Stimulated activated CD8-positive, alpha-beta memory T cell treated with anti-CD3 and anti-CD28 coated beads, Interleukin-15, amount 100 ng/mL, for 48 hours (primary cell): ENCODE data around the gene ALDH8A1.

ENCODE experiments used
- DNase-seq, 2 donors: peaks; one replicate each; pipeline ENCODE4 v3.0.0-alpha.2; 2020; ENCODE audit warnings: low read depth in 2 of 2

Gene ALDH8A1

GRCh38 chr6:134950482-134950881, 581 bp upstream of the ALDH8A1 start:
- DNase-seq, result no peak

DNA sequence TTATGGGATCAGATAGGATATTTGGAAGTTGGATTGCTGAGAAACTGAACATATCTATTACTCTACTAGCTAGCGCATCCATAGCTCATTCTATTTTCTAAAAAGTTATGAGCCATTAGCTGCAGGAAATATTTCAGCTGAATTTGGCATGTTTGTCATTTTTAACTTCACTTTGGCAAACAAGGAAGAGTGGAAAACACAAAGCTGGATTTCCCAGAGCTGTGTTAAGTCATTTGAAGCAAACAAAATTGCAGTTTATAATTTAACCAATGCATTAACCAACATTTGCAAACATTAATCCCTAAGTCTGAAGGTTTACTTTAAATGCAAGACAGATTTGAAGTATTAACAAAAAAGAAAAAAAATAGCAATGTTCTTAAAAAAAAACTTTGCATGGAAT, 1.2 kb downstream of the ALDH8A1 start:
- DNase-seq, result no peak

GRCh38 chr6:134948142-134948541, 1.8 kb downstream of the ALDH8A1 start:
- DNase-seq, result no peak

GRCh38 chr6:134945045-134945444, 4.9 kb downstream of the ALDH8A1 start:
- DNase-seq, result no peak

- no peak for DNase-seq
Measured at GRCh38 chr6:134943522-134944111, 6.3 kb downstream of the ALDH8A1 start.

DNA sequence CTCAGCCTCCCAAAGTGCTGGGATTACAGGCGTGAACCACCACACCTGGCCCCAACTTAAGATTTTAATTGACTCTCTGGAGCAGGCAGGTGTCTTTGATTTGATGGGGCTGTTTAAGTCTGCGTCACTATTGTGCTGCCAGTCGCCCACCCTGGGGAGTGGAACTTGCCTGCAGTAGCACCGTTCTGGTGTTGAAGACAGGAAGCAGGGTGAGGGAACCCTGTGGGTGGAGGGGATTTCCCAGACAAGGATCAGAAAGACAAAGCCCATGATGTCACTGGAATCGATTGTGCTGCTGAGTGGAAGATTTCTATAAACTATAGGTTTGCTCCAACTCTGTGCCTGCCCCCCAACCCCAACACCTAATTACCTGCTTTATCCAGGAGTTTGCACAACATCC, 11.0 kb downstream of the ALDH8A1 start:
- DNase-seq, result peak; percentile 55 to 67

DNA sequence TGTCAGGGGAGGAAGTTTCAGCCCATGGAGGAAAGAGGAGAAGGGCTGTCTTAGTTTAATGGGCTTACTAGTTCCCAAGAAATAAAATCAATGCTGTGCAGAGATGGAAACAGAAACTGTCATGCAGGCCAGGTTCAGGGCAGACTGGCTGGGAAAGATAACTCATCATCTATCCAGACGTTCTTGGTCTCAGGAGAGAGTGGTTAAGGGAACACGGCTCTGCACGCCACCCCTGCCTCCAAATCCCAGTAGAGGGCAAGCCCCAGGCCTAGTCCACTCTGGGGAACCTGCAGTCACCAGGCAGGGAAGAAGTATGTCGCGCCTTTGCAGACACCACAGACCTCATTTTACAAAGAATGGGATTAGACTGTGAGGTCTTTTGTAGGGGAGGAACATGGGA, 12.5 kb downstream of the ALDH8A1 start:
- no peak for DNase-seq

- no peak for DNase-seq
Measured at GRCh38 chr6:134936931-134937330, 13.0 kb downstream of the ALDH8A1 start.

DNA sequence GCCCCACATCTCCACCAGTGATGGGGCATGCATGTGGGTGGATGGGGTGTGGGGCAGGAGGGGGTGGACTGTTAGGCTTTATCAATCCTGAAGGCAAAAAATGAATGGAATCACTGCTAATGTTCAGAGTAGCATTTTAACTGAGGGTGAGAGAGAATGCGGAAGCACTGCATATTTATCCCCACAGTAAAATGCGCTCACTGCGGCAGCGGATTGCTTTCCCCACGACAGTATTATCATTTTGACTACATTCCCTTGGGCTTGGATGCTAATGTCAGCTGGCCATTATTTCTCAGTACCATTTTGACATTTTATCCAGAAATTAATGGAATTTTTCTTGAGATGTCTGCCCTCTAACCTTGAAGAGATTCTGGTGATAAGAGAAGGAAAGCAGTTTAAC, 13.4 kb downstream of the ALDH8A1 start:
- DNase-seq, result no peak

DNA sequence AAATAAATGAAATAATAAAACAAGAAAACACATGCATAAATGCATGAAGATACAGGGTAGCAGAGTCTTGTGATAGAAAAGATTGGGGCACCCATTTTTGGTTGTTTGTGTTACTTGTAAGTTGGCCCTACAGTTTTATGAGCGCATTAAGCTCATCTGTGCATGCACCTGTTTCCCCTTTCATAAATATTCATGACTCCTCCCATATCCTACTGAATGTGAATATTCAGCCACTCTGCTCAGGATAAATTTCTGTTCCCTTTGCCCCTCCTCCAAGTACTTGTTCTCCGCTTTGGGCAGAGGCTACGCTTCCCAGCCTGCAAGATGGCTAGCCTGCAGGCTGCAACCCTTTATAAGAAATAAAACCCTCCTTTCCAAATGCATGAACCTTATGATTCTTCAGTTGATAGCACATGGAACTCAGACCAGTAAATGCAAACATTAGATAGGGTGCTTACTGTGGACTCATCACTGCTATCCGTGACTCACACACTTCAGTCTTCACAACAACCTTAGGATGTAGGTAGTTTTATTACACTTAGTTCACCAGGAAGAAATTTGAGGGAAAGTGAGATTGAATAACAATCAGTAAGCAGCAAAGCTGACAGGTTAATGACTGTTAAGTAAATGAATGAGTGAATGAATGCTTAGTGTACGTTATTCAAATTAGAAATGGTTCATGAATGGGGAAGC, 15.0 kb downstream of the ALDH8A1 start:
- DNase-seq, result no peak

- DNase-seq, result no peak
Measured at GRCh38 chr6:134932535-134933470, 17.1 kb downstream of the ALDH8A1 start.

GRCh38 chr6:134932098-134932497, 17.8 kb downstream of the ALDH8A1 start:
- no peak for DNase-seq

DNA sequence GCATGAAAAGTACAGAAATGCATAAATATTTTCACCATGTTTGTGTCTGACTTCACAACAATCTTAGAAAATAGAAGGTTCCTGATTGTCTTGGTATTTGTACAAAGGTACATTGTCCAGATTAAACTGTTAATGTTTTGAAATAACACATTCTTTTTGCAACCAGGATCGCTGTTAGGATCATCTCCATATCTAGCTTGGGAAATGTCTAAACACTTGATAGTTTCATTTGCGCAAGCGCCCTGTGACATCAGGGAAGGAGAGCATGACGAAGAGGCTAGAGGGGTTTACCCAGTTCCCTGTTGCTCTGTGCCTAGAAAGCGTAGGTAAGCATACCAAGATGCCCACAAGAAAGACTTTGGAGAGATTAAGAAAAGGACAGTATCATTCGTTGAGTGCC, 19.4 kb downstream of the ALDH8A1 start:
- no peak for DNase-seq

- DNase-seq, result no peak
Measured at GRCh38 chr6:134928151-134928900, 21.6 kb downstream of the ALDH8A1 start.

DNA sequence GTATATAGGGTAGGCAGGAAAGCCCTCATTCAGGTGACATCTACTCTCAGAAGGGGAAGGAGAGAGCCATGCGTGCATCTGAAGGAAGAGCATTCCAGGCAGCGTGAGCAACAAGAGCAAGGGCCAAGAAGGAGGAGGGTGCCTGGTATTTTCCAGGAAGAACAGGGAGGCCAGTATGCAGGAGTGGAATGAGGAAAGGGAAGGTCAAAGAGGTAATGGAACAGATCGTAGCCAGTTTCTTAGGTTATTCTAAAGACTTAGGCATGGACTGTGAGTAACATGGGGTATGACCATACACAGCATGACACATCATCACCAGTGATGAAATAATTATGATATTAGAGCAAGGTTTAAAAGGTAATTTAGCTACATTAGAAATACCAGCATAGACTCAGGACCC, 24.1 kb downstream of the ALDH8A1 start:
- DNase-seq, result no peak

DNA sequence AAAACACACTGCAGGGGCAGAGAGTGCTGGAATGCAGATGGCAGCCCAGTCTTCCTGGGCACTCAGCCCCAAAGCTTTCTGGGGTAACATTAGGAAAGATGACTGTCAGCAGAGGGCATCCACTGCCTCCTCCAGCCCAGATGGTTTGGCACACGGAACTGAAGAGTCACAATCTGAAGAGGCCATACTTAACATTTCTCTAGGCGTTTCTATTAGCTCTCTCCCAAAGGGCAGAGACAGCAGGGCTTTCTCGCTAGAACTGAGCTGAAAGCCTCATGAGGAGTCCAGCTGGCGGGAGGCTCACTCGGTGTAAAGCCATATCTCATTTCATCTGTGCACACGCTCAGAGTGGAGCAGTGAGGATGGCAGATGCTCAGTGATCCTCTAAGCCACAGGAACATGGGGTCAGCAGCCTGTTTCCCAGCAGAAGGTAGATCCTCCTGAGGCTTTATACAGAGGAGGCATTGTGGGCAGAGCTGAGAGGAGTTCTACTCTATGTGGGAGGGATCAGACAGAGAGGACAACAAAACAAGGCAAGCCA, 28.1 kb downstream of the ALDH8A1 start:
- DNase-seq, result no peak

DNA sequence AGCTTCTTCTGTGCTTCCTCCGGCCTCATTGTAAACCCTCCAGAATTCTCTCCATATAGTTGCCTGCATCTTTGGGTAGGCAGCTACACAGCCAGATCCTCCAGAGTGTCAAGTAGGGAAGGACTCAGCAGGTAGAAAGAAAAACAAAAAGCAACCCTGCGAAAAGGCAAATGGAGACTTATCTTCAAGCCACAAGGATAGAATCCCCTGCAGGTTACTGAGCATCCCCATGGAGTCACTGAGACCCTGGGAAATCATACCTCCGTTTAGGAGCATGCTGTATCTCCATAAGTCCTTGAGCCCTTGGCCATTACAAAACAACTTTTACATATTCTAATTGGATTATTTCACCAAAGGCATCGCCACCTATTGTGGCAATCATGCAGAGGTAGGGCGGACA, 28.6 kb downstream of the ALDH8A1 start:
- no peak for DNase-seq

GRCh38 chr6:134920422-134920821, 29.5 kb downstream of the ALDH8A1 start:
- DNase-seq, result no peak

GRCh38 chr6:134918418-134918961, 31.4 kb downstream of the ALDH8A1 start:
- no peak for DNase-seq

- no peak for DNase-seq
Measured at GRCh38 chr6:134911547-134911946, 38.4 kb downstream of the ALDH8A1 start.

GRCh38 chr6:134910593-134910935, 39.3 kb downstream of the ALDH8A1 start:
- DNase-seq, result no peak
